Stimulated activated CD4-positive, alpha-beta T cell treated with anti-CD3 and anti-CD28 coated beads, Interleukin-4, amount 100 ng/mL, for 4 hours (primary cell): ENCODE data around the gene PRR15.

ENCODE experiments used
- DNase-seq, 2 experiments: peaks; one replicate each; pipeline ENCODE4 v3.0.0-alpha.2; 2020

The PRR15 gene

GRCh38 chr7:29572558-29572957, 8.9 kb downstream of the PRR15 start:
- DNase-seq: no peak

- no peak for DNase-seq
Measured at GRCh38 chr7:29573567-29573966, 9.9 kb downstream of the PRR15 start.

GRCh38 chr7:29574659-29575058, 11.0 kb downstream of the PRR15 start:
- DNase-seq: no peak

- DNase-seq: no peak
Measured at GRCh38 chr7:29587195-29587808, 23.7 kb downstream of the PRR15 start.

- no peak for DNase-seq
Measured at GRCh38 chr7:29588212-29588611, 24.6 kb downstream of the PRR15 start.

GRCh38 chr7:29588900-29589696, 25.5 kb downstream of the PRR15 start:
- DNase-seq: no peak

GRCh38 chr7:29592866-29593265, 29.2 kb downstream of the PRR15 start:
- no peak for DNase-seq

DNA sequence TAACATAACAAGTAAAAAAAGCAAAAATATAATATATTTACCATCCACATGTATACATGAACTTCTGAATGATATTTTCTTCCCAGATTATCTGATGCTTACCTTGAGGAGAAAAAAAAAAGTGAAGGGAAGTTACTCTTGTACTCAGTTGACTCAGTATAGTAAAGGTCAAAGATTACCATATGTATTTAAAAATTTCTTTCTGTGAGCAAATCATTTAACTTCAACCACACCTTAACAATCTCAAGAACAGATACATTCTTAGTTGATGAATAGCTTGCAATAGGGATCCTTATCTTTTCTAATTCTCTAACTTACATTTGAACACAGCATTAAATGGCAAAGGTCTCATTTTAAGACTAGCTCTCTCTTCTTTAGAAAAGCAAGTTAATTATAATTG, 29.8 kb downstream of the PRR15 start:
- no peak for DNase-seq

GRCh38 chr7:29596593-29597178, 33.1 kb downstream of the PRR15 start:
- no peak for DNase-seq

DNA sequence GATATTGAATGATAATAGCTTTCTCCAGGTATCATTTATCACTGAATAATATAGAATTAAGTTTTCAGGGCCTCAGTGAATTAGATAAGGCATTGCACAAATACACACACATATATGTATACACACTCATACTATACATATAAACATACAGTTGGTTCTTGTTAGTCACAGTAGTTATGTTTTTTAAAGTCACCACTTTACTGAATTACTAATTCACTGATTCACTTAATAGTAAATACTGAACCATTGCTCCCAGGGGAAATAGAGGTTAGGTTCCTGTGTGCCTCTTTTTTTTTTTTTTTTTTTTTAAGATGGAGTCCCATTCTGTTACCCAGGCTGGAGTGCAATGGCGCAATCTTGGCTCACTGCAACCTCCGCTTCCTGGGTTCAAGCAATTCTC, 33.6 kb downstream of the PRR15 start:
- DNase-seq: no peak

DNA sequence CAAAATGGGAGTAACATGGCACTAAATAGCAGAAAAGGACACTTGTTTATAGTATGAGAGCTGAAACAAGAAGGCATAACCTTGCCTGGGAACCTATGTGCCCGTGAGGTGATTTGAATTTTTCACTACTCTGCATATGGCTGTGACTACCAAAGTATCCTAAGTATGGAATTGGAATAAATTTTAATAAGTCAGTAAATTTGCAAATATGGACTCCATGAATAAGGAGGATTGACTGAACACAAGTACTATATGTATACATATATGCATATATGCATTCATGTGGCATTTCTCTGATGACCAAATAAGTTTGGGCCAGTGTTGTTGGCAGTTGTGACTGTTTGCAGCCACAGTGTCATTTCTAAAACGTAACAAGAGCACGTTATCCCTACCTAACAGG, 34.5 kb downstream of the PRR15 start:
- DNase-seq: no peak

GRCh38 chr7:29598613-29599012, 35.0 kb downstream of the PRR15 start:
- DNase-seq: no peak

DNA sequence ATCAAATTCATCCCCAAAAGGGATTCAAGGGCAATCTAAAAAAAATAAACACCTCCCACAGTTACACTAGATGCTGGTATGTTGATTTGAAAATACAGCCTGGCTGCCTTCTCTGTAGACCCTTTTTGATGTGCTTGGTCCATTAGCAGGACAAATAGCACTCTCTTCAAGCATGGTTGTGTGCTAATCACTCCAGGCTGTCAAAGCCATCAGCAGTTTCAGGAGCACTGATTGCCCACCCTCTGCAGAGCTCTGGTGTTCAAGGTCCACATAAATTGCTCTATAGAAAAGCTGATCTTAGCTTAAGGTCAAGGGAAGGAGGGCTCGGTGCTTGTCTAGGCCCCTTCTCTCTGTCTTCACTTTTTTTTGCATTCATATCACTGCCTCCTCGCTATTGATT, 35.4 kb downstream of the PRR15 start:
- DNase-seq: no peak

DNA sequence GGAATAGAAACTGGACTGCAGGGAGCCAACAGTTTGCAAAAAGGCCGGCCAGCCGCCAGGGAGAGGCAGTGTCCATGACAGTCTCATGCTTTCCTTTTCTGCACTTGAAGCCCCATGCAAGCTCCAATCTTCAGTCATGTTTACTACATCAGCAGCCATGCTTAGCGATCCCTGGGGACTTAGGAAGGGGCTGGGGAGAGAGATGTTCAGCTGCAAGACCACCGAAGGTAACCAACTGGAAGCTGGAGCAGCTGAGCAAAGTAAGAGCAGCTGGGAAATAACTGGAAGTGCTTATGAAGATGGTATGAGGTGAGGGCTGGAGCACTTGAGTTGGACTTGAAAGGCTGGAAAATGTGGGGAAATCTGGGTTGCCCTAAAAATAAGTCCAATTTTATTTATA, 37.0 kb downstream of the PRR15 start:
- DNase-seq: no peak

GRCh38 chr7:29604052-29604451, 40.4 kb downstream of the PRR15 start:
- DNase-seq: no peak

- no peak for DNase-seq
Measured at GRCh38 chr7:29604702-29605101, 41.1 kb downstream of the PRR15 start.

DNA sequence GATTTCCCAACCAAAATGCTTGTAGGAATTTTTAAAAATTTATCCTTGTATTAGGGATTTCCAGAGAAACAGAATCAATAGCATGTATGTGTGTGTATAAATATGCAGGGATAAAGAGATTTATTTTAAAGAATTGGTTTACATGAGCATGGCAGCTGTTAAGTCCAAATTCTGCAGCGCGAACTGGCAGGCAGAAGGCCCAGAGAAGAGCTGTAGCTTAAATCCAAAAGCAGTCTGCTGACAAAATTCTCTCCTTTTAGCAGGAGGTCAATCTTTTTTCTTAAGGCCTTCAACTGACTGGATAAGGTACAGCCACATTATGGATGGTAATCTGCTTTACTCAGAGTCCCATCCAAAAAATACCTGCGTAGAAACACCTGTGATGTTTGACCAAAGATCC, 42.0 kb downstream of the PRR15 start:
- no peak for DNase-seq

DNA sequence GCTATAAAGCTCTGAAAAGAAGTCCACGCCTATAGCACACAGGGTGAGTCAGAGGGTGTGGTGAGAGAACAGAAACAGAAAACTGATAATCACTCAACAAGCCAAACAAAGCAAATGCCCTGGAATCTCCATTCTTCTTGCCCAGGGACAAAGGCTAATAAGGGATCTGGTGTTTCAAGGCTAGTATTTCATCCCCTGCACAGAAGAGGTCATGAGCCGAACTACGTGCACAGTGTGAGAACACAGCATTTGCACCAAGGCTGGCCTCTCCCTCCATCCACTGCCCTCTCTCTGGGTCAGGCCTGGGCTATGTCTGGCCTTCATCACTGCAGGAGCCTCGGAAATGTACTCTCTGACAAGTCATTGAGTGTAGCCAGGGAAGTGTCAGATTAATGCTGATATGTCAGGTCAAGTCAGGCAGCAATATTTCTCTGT, 42.7 kb downstream of the PRR15 start:
- no peak for DNase-seq

- no peak for DNase-seq
Measured at GRCh38 chr7:29606830-29607229, 43.2 kb downstream of the PRR15 start.

DNA sequence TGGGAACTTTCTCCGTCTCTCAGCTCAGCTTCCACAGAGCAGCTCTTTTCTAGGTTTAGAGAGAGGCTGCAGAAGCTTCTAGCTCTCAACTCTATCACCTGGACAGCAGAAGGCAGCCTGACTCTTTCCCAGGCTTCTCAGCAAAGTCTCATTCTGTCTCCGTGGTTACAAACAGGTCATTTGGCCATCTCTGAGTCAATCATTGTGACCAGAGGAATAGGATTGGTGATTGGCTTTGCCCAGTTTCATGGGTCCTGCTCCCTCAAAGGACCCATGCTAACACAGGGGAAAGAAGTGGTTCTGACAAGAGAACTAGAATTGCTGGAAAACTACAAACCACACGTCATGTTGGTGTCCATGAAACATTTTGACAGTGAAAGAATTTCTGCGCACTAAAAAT, 43.6 kb downstream of the PRR15 start:
- no peak for DNase-seq

- no peak for DNase-seq
Measured at GRCh38 chr7:29607889-29608288, 44.3 kb downstream of the PRR15 start.

GRCh38 chr7:29609162-29610037, 45.8 kb downstream of the PRR15 start:
- DNase-seq: no peak

DNA sequence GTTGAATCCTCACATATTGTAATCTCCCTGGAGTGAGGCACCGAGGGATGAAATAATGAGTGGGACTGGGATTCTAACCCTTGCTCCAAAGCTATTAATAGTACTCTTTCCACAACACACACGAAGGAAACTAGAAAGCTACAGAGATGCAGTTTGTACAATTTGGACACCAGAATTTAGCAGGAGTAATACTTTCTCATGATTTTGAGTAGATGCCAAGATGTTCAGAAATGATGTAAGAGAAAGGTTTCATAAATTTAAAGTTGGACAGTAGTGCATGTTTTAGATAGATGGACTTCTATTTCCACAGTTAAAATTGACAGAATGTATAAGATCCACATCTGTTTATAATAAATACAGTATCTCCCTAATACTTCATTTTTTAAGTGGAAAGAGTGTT, 46.5 kb downstream of the PRR15 start:
- no peak for DNase-seq
